OCI-M2 (cell line): ENCODE data around the gene ARHGEF39.
"Not testable (repeated sequence)": the region's sequence is repeated elsewhere in the genome, so short reads cannot be mapped to it uniquely, and the experiment has no call there.

Experiments
- DNase-seq: peaks from one replicate; lab custom pipeline; 2025; ENCODE audit not compliant: unreplicated experiment; lab: John Stamatoyannopoulos, UW

The ARHGEF39 gene

DNA sequence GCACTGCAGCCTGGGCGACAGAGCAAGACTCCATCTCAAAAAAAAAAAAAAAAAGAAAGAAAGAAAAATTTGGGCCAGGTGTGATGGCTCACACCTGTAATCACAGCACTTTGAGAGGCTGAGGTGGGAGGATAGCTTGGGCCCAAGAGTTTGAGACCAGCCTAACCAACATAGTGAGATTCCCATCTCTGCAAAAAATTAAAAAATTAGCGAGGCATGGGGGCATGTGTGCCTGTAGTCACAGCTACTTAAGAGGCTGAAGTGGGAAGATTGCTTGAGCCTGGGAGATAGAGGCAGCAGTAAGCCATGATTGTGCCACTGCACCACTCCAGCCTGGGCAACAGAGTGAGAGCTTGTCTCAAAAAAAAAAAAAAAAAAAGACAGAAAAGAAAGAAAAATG, 11.4 kb downstream of the ARHGEF39 start:
- no peak for DNase-seq

DNA sequence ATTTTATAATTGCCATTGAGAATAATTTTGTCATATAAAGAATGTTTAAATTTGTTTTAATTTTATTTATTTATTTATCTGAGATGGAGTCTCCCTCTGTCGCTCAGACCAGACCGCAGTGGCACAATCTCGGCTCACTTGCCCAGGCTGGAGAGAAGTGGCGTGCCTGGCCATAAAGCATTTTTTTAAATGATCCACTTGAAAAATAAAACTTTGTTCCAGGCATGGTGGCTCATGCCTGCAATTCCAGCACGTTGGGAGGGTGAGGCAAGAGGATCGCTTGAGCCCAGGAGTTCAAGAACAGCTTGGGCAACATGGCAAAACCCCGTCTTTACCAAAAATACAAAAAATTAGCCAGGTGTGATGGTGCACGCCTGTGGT, 12.2 kb downstream of the ARHGEF39 start:
- DNase-seq = no peak

DNA sequence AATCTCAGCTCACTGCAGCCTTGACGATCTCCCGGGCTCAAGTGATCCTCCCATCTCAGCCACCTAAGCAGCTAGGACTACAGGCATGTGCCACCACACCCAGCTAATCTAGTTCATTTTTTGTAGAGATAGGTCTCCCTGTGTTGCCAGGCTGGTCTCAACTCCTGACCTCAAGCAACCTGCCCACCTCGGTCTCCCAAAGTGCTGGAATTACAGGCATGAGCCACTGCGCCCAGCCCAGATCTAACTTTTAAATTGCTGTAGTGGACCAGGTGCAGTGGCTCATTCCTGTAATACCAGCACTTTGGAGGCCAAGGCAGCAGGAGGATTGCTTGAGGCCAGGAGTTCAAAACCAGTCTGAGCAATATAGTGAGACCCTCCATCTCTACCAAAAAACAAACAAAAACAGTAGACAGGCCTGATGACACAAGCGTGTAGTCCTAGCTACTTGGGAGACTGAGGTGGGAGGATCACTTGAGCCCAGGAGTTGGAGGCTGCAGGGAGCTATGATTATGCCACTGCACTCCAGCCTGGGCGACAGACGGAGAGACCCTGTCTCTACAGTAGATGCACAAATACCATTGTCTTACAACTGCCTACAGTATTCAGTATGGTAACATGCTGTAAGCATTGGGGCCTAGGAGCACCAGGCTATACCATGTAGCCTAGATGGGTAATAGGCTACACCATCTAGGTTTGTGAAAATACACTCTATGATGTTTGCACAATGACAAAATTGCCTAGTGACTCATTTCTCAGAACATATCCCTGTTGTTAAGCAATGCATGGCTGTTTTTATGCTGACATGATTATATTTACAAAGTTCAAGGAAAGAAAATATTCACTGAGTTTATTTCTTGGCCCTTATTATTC, 12.8 kb downstream of the ARHGEF39 start:
- DNase-seq = no peak

DNA sequence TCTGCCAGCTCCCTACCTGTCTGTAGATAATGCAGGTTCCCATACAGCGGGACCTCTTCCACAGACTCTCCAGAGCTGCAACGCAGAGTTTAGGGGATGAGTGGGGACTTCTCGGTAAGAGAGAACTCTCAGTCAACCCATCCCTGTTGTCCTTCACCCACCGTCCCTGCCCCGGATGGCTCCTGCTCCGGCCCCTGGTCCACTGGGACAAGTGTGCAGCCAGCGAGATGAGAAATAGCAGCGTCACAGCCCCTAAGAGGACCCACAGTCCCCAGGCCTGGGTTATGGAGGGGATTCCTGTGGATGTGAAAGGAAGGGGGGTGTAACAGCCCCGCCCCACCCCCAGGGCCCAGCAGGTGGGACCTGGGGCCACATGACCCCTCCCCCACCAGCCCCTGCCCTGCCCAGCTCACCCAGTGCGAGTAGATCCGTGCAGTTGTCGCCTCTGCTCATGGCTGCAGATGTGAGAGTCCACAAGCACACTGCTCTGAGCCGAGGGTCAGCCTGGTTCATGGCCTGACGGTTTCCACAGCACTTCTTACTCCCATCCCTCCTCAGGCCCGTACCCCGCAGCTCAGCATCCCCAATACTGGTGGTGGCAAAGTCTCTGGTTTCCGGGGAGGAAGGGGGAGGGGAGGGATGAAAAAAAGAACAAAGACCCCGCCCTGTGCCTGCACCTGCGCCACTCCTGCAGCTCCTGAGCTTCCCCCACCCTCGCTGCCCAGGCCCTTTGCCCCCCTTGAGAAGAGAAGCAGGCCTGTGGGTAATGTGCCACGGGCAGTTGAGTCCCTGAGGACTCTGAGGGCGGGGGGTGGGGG, 14.4 kb downstream of the ARHGEF39 start, which contains the start of gene SIT1:
Gene SIT1, minus strand, starts transcription at position 591 of the 818 bp plus-strand sequence. Its CDS starts 78 bp downstream, at position 513.
- no peak for DNase-seq

DNA sequence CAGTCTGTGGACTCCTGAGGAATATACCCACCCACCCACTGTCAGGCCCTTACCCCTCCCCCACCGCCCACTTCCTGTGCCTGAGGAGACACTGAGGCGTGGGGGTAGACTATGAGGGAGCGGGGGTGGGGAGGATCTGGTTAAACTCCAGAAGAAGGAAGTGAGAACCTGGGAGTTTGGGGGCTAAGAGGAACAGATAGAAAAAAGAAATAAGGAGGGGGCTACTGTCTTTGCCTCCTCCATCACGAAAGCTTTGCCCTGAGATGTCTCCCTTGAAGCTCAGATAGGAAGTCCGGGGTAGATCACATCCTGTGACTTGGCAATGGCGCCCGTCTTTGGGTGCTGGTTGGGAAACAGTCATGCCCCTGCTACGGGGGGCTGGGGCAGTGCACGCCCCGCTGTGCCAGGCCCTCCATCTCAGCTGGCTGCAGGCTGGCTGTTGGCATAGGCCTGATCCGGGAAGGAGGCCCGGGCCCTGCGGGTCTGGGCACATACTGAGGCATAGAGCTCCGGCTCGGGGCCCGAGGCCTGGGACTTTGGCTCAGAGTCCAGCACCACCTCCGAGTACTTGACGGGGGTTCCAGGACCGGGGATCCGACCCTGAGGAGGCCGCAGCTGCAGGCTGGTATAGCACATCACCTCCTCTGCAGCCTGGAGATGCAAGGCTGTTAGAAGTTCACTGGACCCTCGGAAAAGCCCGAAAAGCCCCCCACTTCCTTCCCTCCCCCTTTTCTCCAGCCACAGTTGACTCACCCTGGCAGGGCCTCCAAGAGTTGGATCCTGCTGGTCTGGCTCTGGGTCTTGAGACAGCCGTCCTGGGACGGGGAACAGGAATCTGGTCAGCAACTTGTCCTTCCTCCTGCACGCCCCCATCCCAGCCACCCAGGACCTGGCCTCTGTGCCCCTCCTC, 15.3 kb downstream of the ARHGEF39 start:
- no peak for DNase-seq

DNA sequence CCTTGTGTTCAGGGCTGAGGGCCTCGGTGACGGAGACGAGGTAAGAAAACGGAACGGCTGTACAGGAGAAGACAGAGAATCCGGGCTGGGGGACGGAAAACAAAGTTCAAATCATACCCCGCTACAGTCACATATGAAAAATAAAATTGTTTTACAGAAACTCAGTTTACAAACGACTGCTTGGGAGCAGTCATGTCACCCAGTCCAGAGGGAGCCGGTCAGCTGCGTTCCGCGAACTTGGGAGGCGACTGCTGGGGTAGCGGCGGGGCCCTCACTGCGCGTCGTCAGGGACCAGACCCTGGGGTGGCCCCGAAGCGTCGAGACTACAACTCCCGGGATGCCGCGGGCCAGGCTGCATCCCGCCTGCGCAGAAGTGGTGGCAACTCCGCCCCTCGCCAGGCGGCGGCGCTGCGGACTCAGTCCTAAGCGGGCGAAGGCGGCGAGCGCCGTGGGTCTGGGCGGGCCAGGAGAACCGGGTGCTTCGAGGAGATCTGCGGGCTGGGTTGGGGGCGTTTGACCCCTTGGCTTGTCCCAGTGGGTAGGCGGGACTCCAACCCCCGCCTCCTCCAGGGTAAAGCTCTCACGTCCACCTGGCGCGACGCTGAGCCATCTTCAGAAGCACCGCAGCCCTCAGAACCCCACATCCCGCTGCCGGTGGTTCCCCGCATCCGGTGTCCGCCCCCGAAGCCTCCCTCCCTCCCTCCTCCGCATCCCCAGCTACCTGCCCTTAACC, 18.3 kb downstream of the ARHGEF39 start:
- DNase-seq = peak; percentile 41

DNA sequence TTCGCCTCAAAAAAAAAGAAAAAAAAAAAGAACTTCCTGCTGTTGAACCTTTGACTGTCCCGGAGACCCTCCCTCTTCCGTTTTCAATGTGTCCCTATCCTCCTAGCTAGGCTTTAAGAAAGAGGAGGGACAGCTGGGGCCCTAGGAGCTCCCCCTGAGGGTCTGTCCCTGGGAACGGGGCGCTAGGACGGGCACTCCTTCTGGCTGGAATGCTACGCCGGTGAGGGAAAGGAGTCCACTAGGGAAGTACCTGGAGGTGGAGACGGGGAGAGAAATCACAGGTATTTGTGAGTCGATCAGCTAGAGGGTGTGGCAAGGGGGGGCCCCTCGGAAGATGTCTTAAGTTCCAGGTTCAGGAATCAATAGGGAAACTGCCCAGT, 18.9 kb downstream of the ARHGEF39 start:
- DNase-seq = peak; percentile 25

DNA sequence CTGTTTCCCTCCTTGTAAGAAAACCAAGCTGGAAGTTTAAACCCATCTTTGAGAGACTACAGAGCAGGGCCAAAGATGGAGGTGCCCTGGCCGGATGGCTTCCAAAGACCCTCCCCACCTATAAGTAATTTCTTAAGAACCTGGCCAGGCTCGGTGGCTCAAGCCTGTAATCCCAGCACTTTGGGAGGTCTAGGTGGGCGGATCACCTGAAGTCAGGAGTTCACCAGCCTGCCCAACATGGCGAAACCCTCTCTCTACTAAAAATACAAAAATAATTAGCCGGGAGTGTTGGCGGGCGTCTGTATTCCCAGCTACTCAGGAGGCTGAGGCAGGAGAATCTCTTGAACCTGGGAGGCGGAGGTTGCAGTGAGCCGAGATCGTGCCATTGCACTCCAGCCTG, 19.3 kb downstream of the ARHGEF39 start:
- DNase-seq = not testable (repeated sequence)

DNA sequence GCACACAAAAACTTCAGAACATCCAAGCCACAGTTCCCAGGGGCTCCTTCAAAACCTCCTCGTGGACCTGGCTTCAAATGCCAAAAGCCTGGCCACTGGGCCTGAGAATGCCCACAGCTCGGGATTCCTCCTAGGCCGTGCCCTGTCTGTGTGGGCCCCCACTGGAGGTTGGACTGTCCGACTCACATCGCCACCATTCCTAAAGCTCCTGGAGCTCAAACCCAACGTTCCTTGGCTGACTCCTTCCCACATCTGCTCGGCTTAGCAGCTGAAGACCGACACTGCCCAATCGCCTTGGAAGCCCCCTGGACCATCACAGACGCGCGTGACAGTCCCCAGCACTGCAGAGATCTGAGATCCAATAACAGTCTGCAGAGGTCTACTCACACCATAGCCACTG, 21.9 kb downstream of the ARHGEF39 start:
- no peak for DNase-seq

DNA sequence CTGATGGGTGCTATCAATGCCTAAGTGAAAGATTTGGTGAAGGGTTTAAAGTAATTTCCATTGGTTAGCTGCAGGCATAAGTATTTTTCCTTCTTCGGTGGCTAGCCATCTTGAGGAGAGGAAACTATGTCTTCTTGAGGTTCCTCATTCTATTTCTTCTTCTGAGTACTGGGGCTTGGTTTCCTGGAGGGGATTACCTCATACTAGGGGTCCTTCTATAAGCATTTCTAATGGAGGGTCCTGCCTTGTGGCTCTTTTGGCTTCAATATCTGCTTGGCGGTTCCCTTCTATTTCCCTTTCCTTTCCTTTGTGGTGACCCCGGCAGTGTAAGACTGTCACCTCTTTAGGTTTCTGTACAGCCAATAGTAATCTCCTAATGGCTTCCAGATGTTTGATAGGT, 23.5 kb downstream of the ARHGEF39 start:
- not testable (repeated sequence) for DNase-seq

DNA sequence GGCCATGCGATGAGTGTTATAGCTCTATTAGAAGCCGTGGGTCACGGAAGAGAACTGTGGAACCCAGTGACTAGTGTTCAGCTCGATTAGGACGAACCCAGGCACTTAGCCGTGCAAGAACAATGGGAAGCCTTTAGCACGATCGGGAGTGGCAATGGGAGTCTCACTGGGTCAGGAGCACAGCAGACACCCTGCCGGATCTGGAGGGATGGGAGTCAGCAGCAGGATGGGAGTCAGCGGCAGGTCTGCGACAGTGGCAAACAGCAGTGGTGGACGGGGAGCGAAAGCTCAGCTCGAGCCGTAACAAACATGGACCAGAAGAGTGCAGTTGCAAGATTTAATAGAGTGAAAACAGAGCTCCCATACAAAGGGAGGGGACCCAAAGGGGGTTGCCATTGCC, 24.6 kb downstream of the ARHGEF39 start:
- not testable (repeated sequence) for DNase-seq

DNA sequence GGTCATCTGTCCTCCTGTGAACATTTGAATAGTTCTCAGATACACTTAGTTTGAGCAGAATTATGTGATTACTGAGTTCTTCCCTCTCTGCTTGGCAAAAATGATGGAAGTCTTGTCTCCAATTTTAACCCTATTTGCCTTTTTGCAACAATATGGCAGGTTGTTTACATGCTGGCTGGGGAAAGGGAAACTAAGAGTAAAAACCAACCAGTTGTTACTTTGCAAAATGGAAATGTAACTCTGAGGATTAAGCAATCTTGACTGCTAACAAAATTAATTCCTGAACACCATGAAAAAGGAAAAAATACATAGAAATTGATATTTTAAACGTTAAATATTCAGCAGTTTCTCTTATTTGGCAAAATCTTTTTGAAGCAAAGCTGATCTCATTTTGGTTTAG, 25.4 kb downstream of the ARHGEF39 start:
- DNase-seq = no peak

DNA sequence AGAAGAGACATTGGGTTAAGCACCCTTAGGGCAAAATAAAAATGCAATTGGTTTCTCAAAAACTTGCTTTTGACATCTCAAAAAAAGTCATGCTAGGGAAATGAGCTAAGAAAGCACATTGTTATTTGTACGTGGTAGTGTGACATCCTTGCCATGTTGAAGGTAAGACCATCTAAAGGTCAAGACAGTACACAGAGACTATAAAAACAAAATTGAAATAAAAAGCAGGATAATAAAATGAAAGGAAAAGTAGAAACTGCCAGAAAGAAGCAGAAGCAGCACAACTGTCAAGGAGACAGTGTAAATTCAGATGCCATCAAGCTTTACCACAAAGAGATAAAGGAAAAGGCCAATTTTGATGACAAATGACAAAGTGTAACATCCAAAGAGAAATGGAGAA, 25.8 kb downstream of the ARHGEF39 start:
- not testable (repeated sequence) for DNase-seq

DNA sequence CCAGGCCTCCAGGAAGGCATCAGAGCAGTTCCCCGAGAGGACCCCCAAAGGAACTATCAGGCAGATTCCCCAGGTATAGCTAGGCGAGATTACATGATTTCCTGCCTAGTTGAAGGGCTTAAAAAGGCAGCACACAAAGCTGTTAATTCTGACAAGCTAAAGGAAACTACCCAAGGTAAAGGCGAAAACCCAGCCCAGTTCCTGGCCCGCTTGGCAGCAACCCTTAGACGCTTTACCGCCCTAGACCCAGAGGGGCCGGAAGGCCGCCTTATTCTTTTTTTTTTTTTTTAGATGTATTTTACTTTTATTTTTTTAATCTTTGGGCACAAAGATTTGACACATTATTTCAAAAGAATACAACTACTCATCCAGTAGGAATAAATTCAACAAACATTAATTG, 26.2 kb downstream of the ARHGEF39 start:
- not testable (repeated sequence) for DNase-seq

DNA sequence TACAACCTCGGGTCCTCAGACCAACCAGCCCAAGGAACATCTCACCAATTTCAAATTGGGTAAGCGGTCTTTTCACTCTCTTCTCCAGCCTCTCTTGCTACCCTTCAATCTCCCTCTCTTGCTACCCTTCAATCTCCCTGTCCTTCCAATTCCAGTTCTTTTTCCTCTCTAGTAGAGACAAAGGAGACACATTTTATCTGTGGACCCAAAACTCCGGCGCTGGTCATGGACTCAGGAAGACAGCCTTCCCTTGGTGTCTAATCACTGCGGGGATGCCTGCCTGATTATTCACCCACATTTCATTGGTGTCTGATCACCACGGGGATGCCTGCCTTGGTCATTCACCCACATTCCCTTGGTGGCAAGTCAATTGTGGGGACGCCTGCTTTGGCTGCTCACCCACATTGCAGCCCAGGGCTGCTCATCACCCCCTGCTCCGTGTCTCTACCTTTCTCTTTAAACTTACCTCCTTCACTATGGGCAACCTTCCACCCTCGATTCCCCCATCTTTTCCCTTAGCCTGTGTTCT, 27.5 kb downstream of the ARHGEF39 start:
- not testable (repeated sequence) for DNase-seq

DNA sequence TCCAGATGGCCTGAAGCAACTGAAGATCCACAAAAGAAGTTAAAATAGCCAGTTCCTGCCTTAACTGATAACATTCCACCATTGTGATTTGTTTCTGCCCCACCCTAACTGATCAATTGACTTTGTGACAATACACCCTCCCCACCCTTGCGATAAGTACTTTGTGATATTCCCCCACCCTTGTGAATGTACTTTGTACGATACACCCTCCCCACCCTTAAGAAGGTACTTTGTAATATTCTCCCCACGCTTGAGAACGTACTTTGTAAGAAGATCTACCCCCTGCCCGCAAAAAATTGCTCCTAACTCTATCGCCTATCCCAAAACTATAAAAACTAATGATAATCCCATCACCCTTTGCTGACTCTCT, 28.1 kb downstream of the ARHGEF39 start:
- not testable (repeated sequence) for DNase-seq

DNA sequence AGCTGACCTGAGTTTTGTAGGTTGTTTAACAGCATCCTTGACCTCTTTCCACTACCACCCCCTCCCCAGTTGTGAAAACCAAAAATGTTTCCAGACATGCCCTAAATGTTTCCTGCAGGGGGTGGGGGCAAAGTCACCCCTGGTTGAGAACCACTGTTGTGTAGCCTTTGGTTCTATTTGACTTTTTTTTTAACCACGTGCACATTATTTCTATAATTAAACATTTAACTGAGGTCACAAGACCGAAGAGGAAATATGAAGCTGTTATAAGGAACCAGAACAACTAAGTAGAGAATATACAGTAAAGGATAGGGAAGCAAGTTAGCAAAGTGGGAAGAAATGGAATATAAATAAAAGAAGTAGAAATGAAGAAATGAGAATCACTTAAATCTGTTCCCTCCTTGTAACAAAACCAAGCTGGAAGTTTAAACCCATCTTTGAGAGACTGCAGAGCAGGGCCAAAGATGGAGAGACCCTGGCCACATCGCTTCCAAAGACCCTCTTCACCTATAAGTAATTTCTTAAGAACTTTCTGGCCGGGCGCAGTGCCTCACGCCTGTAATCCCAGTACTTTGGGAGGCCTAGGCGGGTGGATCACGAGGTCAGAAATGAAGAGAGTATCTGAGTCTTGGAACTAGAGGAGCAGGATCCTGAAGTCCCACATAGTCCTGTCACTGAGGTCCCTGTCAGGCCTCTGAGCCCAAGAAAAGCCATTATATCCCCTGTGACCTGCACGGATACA, 28.7 kb downstream of the ARHGEF39 start:
- DNase-seq = no peak

DNA sequence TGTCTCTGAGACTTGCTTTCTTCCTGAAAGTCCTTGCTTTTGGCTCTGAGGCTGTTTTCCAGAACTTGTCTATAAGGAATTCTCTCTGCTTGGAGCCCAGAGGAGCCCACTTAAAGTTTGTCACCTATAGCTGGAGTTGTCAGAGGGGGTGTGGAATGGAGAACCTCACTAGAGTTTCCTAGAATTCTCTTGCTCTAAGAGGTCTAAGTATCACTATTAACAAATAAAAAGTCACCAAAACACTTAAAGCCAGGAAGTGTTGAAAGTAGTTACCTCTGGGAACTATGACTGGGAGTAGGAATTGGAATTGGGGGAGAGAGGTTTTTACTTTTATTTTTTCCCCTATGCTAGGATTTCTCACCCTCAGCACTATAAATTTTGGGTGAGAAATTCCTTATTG, 29.3 kb downstream of the ARHGEF39 start:
- DNase-seq = no peak

DNA sequence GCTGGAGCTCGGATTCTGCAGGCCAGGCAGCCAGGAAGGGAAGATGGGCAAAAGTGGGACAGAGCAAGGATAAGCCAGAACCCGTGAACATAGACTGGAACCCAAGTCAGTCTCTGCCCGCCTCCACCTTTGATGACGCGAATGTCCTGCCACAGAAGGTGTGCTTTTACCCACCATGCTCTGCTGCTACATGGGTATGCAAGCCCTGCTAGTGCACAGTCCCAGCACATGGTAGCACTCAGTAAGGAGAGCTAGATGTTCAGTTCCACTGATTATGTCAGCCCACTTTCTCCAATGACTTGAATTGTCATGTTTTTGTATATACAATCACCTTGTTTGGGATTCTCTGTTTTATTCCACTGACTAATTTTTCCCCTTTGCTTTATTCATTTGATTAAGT, 35.4 kb downstream of the ARHGEF39 start:
- no peak for DNase-seq
